Measurements from ENCODE around the gene HAAO. TPM values are rescaled to one million over a fixed set of nuclear protein-coding genes. Genes with fewer than 3 reads are reported as not detected.

The HAAO gene
- total RNA-seq, 8 experiments from 2014 or later = 0.41 to 2.2 (median 1.5) TPM; not detected in 1

Other genes starting within 250 kb of the HAAO start
- gene MTA3, start 224.0 kb downstream of the HAAO start, total RNA-seq = 10 to 100 TPM; 23.1 to 85.9 (median 34.6) TPM
- 1 to 10 TPM in 3 of 8 experiments, under 1 TPM in 5; 0.11 to 2.9 (median 0.63) TPM for gene OXER1, start 28.4 kb downstream of the HAAO start, total RNA-seq

All from motor neuron (in vitro differentiated cells).